OCI-LY7 (cell line): Measurements from ENCODE around the gene BBLN.

Source experiments
- CTCF ChIP-seq: fragments of 200-600 bp; sonication (generic); conservative IDR thresholded peaks from 2 replicates; pipeline ENCODE4 v1.5.1; 2014; ENCODE audit warnings: mild to moderate bottlenecking, antibody characterized with exemption, low read length, moderate library complexity, mixed read lengths
- EZH2phosphoT487 ChIP-seq: fragments of 200-600 bp; sonication (generic); IDR thresholded peaks from 2 replicates; pipeline ENCODE4 v1.6.1; 2018; ENCODE audit warnings: low read depth, borderline replicate concordance, mild to moderate bottlenecking, mixed run types, antibody characterized with exemption, low read length, moderate library complexity, mixed read lengths

GRCh38 chr9:128153060-128153946, 6.8 kb upstream of the BBLN start:
- no peak for TF ChIP-seq CTCF
- TF ChIP-seq EZH2phosphoT487 = no peak
